ENCODE results near the gene OVCH1. TPM values are rescaled to one million over a fixed set of nuclear protein-coding genes. Genes with fewer than 3 reads are reported as not detected.

The OVCH1 gene, protein sequence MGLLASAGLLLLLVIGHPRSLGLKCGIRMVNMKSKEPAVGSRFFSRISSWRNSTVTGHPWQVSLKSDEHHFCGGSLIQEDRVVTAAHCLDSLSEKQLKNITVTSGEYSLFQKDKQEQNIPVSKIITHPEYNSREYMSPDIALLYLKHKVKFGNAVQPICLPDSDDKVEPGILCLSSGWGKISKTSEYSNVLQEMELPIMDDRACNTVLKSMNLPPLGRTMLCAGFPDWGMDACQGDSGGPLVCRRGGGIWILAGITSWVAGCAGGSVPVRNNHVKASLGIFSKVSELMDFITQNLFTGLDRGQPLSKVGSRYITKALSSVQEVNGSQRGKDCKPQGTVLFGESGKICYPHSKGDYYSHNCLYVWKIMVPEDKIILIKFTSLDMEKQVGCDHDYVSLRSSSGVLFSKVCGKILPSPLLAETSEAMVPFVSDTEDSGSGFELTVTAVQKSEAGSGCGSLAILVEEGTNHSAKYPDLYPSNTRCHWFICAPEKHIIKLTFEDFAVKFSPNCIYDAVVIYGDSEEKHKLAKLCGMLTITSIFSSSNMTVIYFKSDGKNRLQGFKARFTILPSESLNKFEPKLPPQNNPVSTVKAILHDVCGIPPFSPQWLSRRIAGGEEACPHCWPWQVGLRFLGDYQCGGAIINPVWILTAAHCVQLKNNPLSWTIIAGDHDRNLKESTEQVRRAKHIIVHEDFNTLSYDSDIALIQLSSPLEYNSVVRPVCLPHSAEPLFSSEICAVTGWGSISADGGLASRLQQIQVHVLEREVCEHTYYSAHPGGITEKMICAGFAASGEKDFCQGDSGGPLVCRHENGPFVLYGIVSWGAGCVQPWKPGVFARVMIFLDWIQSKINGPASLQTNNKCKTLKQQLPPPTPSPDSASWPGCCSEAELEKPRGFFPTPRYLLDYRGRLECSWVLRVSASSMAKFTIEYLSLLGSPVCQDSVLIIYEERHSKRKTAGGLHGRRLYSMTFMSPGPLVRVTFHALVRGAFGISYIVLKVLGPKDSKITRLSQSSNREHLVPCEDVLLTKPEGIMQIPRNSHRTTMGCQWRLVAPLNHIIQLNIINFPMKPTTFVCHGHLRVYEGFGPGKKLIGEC
- polyA plus RNA-seq (2013, experiment 1 of 2): not detected
- polyA plus RNA-seq (2013, experiment 2 of 2): 0.01 TPM

DNA sequence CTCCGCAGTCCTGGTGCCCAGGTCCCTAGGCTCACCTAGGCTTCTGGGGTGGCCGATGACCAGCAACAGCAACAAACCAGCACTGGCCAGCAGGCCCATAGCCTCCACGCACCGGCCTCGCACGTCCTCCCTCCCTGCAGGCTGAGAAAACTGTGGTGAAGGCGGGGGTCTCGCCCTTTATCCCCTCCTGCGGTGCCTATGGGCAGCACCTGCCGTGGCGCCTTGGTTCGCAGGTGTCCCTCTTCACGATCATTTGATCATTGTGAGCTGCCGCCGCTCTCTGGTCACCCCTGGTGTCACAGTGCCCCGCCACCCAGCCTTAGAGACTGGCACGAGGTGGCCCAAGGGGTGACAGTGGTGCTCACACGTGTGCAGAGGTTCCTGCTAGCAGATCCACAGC, at the start of gene OVCH1:
Gene OVCH1 (minus strand): TSS at position 99 of the 400 bp plus-strand sequence. CDS start 0 bp downstream, at position 99.
- H3K4ac ChIP-seq (ENCODE audit: low read depth, low read length): no peak within 1 kb of the TSS
- H3K4me1 ChIP-seq (ENCODE audit: control insufficient read depth, low read depth, low read length): no peaks in the 10 kb centered on the region
- no peak within 1 kb of the TSS for H4K8ac ChIP-seq (ENCODE audit: low read depth, low read length)
- no peak within 1 kb of the TSS for H3K9ac ChIP-seq (ENCODE audit: low read length)
- no peak within 1 kb of the TSS for H3K4me2 ChIP-seq (ENCODE audit: low read length)
- no peak within 1 kb of the TSS for H3K56ac ChIP-seq (ENCODE audit: low read length)
- H3K4me3 ChIP-seq (ENCODE audit: low read length): no peak within 1 kb of the TSS
- H3K18ac ChIP-seq (ENCODE audit: low read length): no peak within 1 kb of the TSS
- no peaks in the 10 kb centered on the region for H3K79me2 ChIP-seq (ENCODE audit: control insufficient read depth, insufficient read depth, low read length)
- no peaks in the 10 kb centered on the region for H3K36me3 ChIP-seq (ENCODE audit: control insufficient read depth, insufficient read depth, low read length)
- H2AK5ac ChIP-seq (ENCODE audit: low read length): no peak within 1 kb of the TSS
- no peak within 1 kb of the TSS for H4K5ac ChIP-seq (ENCODE audit: low read length)
- H3K79me1 ChIP-seq (ENCODE audit: low read length): no peaks in the 10 kb centered on the region
- no peak for DNase-seq
- no CpG with 5 or more reads among the region's 18 CpGs for WGBS (ENCODE audit: extremely low coverage, insufficient coverage, low lambda C conversion rate)
- H3K23ac ChIP-seq (ENCODE audit: low read length): no peak within 1 kb of the TSS
- no peak within 1 kb of the TSS for H3K27ac ChIP-seq (ENCODE audit: low read depth, low read length)
- H2BK5ac ChIP-seq (ENCODE audit: low read length): no peak within 1 kb of the TSS
- H2BK15ac ChIP-seq (replicated peaks; ENCODE audit: low read depth): no peak within 1 kb of the TSS
- no peaks in the 10 kb centered on the region for H3K27me3 ChIP-seq (ENCODE audit: insufficient read depth, low read length, poor library complexity)
- no peak within 1 kb of the TSS for H2BK120ac ChIP-seq (ENCODE audit: low read depth, low read length)

DNA sequence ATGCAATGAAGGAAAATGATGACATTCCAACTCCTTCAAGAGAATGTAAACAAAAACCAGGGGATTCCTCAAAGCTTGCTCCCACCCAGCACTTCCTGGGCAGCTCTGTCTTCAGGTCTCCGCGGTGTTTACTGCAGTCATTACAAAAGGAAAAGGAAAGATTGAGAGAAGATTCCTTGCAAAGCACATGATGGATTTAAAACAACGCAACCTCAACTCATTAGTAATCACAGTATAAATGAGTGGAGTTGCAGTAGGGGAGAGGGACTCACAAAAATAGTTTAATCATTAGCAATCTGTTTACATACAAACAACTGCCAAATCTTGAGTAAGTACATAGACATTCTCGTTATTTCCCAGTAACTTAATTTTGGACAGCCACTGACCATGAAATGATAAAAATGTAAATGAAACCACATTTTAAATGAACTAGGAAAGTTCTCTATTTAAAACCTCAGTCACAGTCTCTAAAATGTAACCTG, 49.7 kb upstream of the OVCH1 start:
- Histone ChIP-seq H3K4me3 (ENCODE audit: low read length) (no peak overlapping the region), H4K8ac (ENCODE audit: low read depth, low read length) (no peak overlapping the region), H2BK5ac (ENCODE audit: low read length) (no peak overlapping the region), H3K27me3 (ENCODE audit: insufficient read depth, low read length, poor library complexity) (no peaks in the 10 kb centered on the region), H3K79me2 (ENCODE audit: control insufficient read depth, insufficient read depth, low read length) (no peaks in the 10 kb centered on the region), H3K36me3 (ENCODE audit: control insufficient read depth, insufficient read depth, low read length) (no peaks in the 10 kb centered on the region), H2BK120ac (ENCODE audit: low read depth, low read length) (no peak overlapping the region), H3K4ac (ENCODE audit: low read depth, low read length) (no peak overlapping the region), H3K23ac (ENCODE audit: low read length) (no peak overlapping the region), H3K27ac (ENCODE audit: low read depth, low read length) (no peak overlapping the region), H3K4me1 (ENCODE audit: control insufficient read depth, low read depth, low read length) (peaks cover 1% of the 10 kb centered on the region), H3K9ac (ENCODE audit: low read length) (no peak overlapping the region), H2AK5ac (ENCODE audit: low read length) (no peak overlapping the region), H3K4me2 (ENCODE audit: low read length) (no peak overlapping the region), H2BK15ac (replicated peaks; ENCODE audit: low read depth) (no peak overlapping the region), H3K56ac (ENCODE audit: low read length) (no peak overlapping the region), H3K18ac (ENCODE audit: low read length) (no peak overlapping the region), H4K5ac (ENCODE audit: low read length) (no peak overlapping the region), H3K79me1 (ENCODE audit: low read length) (no peaks in the 10 kb centered on the region)
- DNase-seq: peak; percentile 57
- no CpG with 5 or more reads among the region's 4 CpGs for WGBS (ENCODE audit: extremely low coverage, insufficient coverage, low lambda C conversion rate)

DNA sequence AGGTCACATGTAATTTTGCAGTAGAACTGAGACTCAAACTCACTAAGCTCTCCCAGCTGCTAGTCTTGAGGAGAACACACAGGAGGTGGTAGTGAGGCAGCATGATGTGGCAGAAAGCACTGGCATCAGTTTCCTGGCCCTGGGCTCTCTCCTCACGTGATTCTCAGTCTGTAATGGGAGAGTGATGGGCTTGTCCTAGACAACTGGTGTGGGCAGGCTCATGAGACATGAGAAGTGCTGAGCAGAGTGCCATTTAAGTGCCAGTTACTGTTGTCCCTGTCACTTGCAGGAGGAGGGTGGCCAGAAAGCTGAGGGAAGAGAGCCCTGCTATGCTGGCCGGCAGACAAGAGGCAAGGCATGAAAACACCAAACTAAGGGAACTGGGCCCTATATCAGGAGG, 48.5 kb upstream of the OVCH1 start:
- no peak overlapping the region for H3K18ac ChIP-seq (ENCODE audit: low read length)
- H3K4ac ChIP-seq (ENCODE audit: low read depth, low read length): no peak overlapping the region
- no peak overlapping the region for H3K4me3 ChIP-seq (ENCODE audit: low read length)
- H3K79me2 ChIP-seq (ENCODE audit: control insufficient read depth, insufficient read depth, low read length): no peaks in the 10 kb centered on the region
- H3K79me1 ChIP-seq (ENCODE audit: low read length): no peaks in the 10 kb centered on the region
- H4K5ac ChIP-seq (ENCODE audit: low read length): no peak overlapping the region
- H2BK5ac ChIP-seq (ENCODE audit: low read length): no peak overlapping the region
- H3K27ac ChIP-seq (ENCODE audit: low read depth, low read length): no peak overlapping the region
- WGBS (ENCODE audit: extremely low coverage, insufficient coverage, low lambda C conversion rate): no CpG with 5 or more reads among the region's 2 CpGs
- peak; percentile 42 for DNase-seq
- no peak overlapping the region for H3K9ac ChIP-seq (ENCODE audit: low read length)
- peaks cover 1% of the 10 kb centered on the region for H3K4me1 ChIP-seq (ENCODE audit: control insufficient read depth, low read depth, low read length)
- no peak overlapping the region for H2AK5ac ChIP-seq (ENCODE audit: low read length)
- H3K36me3 ChIP-seq (ENCODE audit: control insufficient read depth, insufficient read depth, low read length): no peaks in the 10 kb centered on the region
- no peaks in the 10 kb centered on the region for H3K27me3 ChIP-seq (ENCODE audit: insufficient read depth, low read length, poor library complexity)
- H3K56ac ChIP-seq (ENCODE audit: low read length): peak overlapping the region; percentile 35
- H3K23ac ChIP-seq (ENCODE audit: low read length): no peak overlapping the region
- no peak overlapping the region for H2BK15ac ChIP-seq (replicated peaks; ENCODE audit: low read depth)
- H3K4me2 ChIP-seq (ENCODE audit: low read length): no peak overlapping the region
- no peak overlapping the region for H4K8ac ChIP-seq (ENCODE audit: low read depth, low read length)
- no peak overlapping the region for H2BK120ac ChIP-seq (ENCODE audit: low read depth, low read length)

DNA sequence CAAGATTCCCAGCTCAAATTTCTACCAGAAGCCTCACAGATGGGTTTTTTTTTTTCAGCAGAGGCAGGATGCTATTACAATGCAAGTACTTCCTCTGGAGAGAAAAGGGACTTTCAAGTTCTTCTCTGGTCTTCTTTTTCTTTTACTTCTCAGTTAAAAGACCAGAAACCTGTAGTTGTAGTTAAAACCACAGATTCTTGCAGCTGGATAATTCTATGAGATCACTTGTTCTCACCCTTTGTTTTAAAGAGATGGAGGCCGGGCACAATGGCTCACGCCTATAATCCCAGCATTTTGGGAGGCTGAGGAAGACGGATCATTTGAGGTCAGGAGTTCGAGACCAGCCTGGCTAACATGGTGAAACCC, 47.6 kb upstream of the OVCH1 start:
- Histone ChIP-seq H3K56ac (ENCODE audit: low read length) (no peak overlapping the region), H3K36me3 (ENCODE audit: control insufficient read depth, insufficient read depth, low read length) (no peaks in the 10 kb centered on the region), H2BK120ac (ENCODE audit: low read depth, low read length) (no peak overlapping the region), H3K27ac (ENCODE audit: low read depth, low read length) (no peak overlapping the region), H3K4me2 (ENCODE audit: low read length) (no peak overlapping the region), H3K23ac (ENCODE audit: low read length) (no peak overlapping the region), H3K9ac (ENCODE audit: low read length) (no peak overlapping the region), H4K8ac (ENCODE audit: low read depth, low read length) (no peak overlapping the region), H3K27me3 (ENCODE audit: insufficient read depth, low read length, poor library complexity) (no peaks in the 10 kb centered on the region), H2BK15ac (replicated peaks; ENCODE audit: low read depth) (no peak overlapping the region), H3K4me3 (ENCODE audit: low read length) (no peak overlapping the region), H3K79me2 (ENCODE audit: control insufficient read depth, insufficient read depth, low read length) (no peaks in the 10 kb centered on the region), H3K79me1 (ENCODE audit: low read length) (no peaks in the 10 kb centered on the region), H2AK5ac (ENCODE audit: low read length) (no peak overlapping the region), H3K18ac (ENCODE audit: low read length) (no peak overlapping the region), H4K5ac (ENCODE audit: low read length) (no peak overlapping the region), H3K4me1 (ENCODE audit: control insufficient read depth, low read depth, low read length) (peaks cover 1% of the 10 kb centered on the region), H3K4ac (ENCODE audit: low read depth, low read length) (no peak overlapping the region), H2BK5ac (ENCODE audit: low read length) (no peak overlapping the region)
- no CpG with 5 or more reads among the region's 4 CpGs for WGBS (ENCODE audit: extremely low coverage, insufficient coverage, low lambda C conversion rate)
- DNase-seq: no peak

DNA sequence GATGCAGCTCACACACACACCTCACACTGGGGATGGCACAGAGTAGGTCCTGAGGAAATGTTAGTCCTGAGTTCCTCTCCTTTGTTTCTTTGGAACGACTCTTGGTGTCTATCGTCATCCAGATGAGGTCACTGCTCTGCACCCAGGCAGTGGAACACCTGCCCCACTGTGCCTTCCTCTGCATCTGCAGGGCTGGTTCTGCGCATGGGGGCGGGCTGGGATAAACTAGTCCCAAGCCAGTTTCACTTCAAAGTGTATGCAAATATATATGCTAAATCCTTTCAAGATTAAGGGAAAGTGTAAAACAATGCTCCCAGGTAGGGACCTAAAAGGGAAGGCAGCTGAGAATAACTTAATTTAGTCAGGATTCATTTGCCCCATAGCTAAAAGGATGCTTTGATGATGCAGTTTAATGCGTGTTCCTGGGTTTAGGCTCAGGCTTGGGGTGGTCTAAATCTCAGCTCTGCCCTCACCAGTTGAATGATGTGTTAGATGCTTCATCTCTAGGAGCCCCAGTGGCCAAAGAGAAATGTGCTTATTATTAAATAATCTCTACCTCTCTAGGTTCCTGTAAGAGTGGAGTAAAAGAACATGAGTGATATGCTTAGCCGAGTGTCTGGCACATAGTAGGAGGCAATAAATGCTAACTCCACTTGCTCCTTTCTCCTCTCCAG, 47.1 kb upstream of the OVCH1 start:
- no peak overlapping the region for H4K8ac ChIP-seq (ENCODE audit: low read depth, low read length)
- no peak overlapping the region for H3K27ac ChIP-seq (ENCODE audit: low read depth, low read length)
- no peak for DNase-seq
- no peak overlapping the region for H3K56ac ChIP-seq (ENCODE audit: low read length)
- H2BK120ac ChIP-seq (ENCODE audit: low read depth, low read length): no peak overlapping the region
- no peak overlapping the region for H3K18ac ChIP-seq (ENCODE audit: low read length)
- no peaks in the 10 kb centered on the region for H3K27me3 ChIP-seq (ENCODE audit: insufficient read depth, low read length, poor library complexity)
- no peak overlapping the region for H2BK5ac ChIP-seq (ENCODE audit: low read length)
- no peak overlapping the region for H3K4me3 ChIP-seq (ENCODE audit: low read length)
- H3K23ac ChIP-seq (ENCODE audit: low read length): no peak overlapping the region
- WGBS (ENCODE audit: extremely low coverage, insufficient coverage, low lambda C conversion rate): no CpG with 5 or more reads among the region's 6 CpGs
- H3K4me1 ChIP-seq (ENCODE audit: control insufficient read depth, low read depth, low read length): peaks cover 1% of the 10 kb centered on the region
- H4K5ac ChIP-seq (ENCODE audit: low read length): no peak overlapping the region
- H3K36me3 ChIP-seq (ENCODE audit: control insufficient read depth, insufficient read depth, low read length): no peaks in the 10 kb centered on the region
- no peak overlapping the region for H3K9ac ChIP-seq (ENCODE audit: low read length)
- no peak overlapping the region for H3K4me2 ChIP-seq (ENCODE audit: low read length)
- H3K4ac ChIP-seq (ENCODE audit: low read depth, low read length): no peak overlapping the region
- H3K79me1 ChIP-seq (ENCODE audit: low read length): no peaks in the 10 kb centered on the region
- H2BK15ac ChIP-seq (replicated peaks; ENCODE audit: low read depth): no peak overlapping the region
- no peak overlapping the region for H2AK5ac ChIP-seq (ENCODE audit: low read length)
- H3K79me2 ChIP-seq (ENCODE audit: control insufficient read depth, insufficient read depth, low read length): no peaks in the 10 kb centered on the region
